ENCODE results near the gene PSMG2.

DNA sequence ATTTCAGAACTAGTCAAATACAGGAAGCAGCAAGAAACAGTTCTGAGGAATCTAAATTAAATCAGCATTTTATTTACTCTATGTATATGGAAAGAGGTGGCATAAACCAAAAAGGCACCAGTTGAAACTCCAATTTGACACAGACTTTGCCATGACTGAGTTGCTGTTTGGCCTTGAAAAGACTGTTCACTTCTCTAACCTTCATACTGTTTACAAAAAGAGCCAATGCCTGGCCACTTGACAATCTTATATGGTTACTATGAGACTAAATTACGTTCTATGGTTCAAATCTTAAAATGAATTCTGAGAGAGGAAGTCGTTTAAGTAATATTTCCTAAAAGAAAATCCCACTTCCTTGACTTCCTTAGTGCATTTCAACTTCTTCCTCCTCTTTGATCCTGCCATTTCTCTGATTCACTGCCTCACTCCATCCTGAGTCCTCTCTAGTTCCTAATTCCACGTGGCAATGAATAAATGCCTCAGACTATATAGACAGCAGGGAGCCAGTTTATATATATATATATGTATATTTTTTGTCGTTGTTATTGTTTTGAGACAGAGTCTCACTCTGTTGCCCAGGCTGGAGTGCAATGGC lies 13.5 kb upstream of the PSMG2 start:
- no peak for TF ChIP-seq POLR2A (IDR thresholded peaks at IDR 0.05; ENCODE audit: low read depth, low read length)
- no peak for TF ChIP-seq POLR2AphosphoS5 (IDR thresholded peaks at IDR 0.05; ENCODE audit: low read depth, low read length)

Measured in GM12892 (cell line).